Naive thymus-derived CD4-positive, alpha-beta T cell (primary cell): ENCODE measurements around the gene ZNF362. TPM values are rescaled to one million over a fixed set of nuclear protein-coding genes. Genes with fewer than 3 reads are reported as not detected.

Experiments used
- ATAC-seq: fragments of 150-1000 bp; cut with Tn5 transposase; 2 replicates; pipeline ENCODE4 v1.10.0; 2021; ENCODE audit warnings: mild to moderate bottlenecking, moderate library complexity
- CTCF ChIA-PET: fragments of 350-600 bp; sonication (Branson Sonifier 250); formaldehyde crosslinking; loops from one replicate; lab custom pipeline; 2021; ENCODE audit warnings: antibody characterized with exemption; lab: Charles Lee
- POLR2A ChIA-PET: fragments of 350-600 bp; sonication (Branson Sonifier 250); formaldehyde crosslinking; loops from one replicate; lab custom pipeline; 2021; ENCODE audit warnings: antibody characterized with exemption, inconsistent platforms; lab: Charles Lee
- DNase-seq, 9 donors: peaks; one replicate each; pipeline versions ENCODE4 v3.0.0 to v3.0.0-alpha.2; 2020 to 2022; ENCODE audit warnings: mixed read lengths in 1 of 9
- H3K27ac ChIP-seq: one replicate; pipeline ENCODE4 v1.7.0; 2013; ENCODE audit warnings: mild to moderate bottlenecking, low read depth, low read length, moderate library complexity
- H3K27me3 ChIP-seq, 2 donors: one replicate each; pipeline ENCODE4 v1.7.0; 2013; ENCODE audit warnings: low read length in 2 of 2, mild to moderate bottlenecking in 2 of 2, moderate library complexity in 2 of 2; ENCODE audit not compliant: control insufficient read depth in 2 of 2, insufficient read depth in 2 of 2
- H3K36me3 ChIP-seq, 3 experiments: 1 replicate in 2 of 3; 2 replicates in 1 of 3; pipeline ENCODE4 v1.7.0; 2013; ENCODE audit warnings: low read length in 3 of 3, mild to moderate bottlenecking in 3 of 3, moderate library complexity in 1 of 3; ENCODE audit not compliant: insufficient read depth in 3 of 3, control insufficient read depth in 2 of 3
- H3K4me1 ChIP-seq, 2 donors: one replicate each; pipeline ENCODE4 v1.7.0; 2013; ENCODE audit warnings: low read length in 2 of 2, mild to moderate bottlenecking in 2 of 2, moderate library complexity in 1 of 2; ENCODE audit not compliant: control insufficient read depth in 2 of 2, insufficient read depth in 2 of 2
- H3K4me3 ChIP-seq: 2 replicates; pipeline ENCODE4 v1.7.0; 2013; ENCODE audit warnings: mild to moderate bottlenecking, low read length
- H3K9me3 ChIP-seq, 3 experiments: 1 replicate in 2 of 3; 2 replicates in 1 of 3; pipeline ENCODE4 v1.7.0; 2013; ENCODE audit warnings: low read length in 3 of 3; ENCODE audit not compliant: control insufficient read depth in 2 of 3
- H3K27ac Mint-ChIP-seq, 9 donors: one replicate each; pipeline ENCODE4 v1.8.0; 2020 to 2022; ENCODE audit warnings: mixed read lengths in 9 of 9, mild to moderate bottlenecking in 8 of 9, moderate library complexity in 5 of 9, inconsistent platforms in 2 of 9
- H3K27me3 Mint-ChIP-seq, 5 donors: one replicate each; pipeline ENCODE4 v1.8.0; 2021 to 2022; ENCODE audit warnings: mixed read lengths in 5 of 5, mild to moderate bottlenecking in 1 of 5
- H3K36me3 Mint-ChIP-seq, 5 donors: one replicate each; pipeline ENCODE4 v1.8.0; 2020 to 2022; ENCODE audit warnings: mixed read lengths in 5 of 5, mild to moderate bottlenecking in 3 of 5, inconsistent platforms in 1 of 5
- H3K4me1 Mint-ChIP-seq, 7 donors: one replicate each; pipeline ENCODE4 v1.8.0; 2020 to 2022; ENCODE audit warnings: mixed read lengths in 7 of 7, mild to moderate bottlenecking in 3 of 7, inconsistent platforms in 1 of 7
- H3K4me3 Mint-ChIP-seq, 10 donors: one replicate each; pipeline ENCODE4 v1.8.0; 2020 to 2022; ENCODE audit warnings: mild to moderate bottlenecking in 10 of 10, mixed read lengths in 10 of 10, moderate library complexity in 6 of 10, inconsistent platforms in 2 of 10
- H3K9me3 Mint-ChIP-seq, 11 donors: one replicate each; pipeline ENCODE4 v1.8.0; 2020 to 2022; ENCODE audit warnings: mixed read lengths in 11 of 11, mild to moderate bottlenecking in 4 of 11, inconsistent platforms in 1 of 11, moderate library complexity in 1 of 11
- intact Hi-C, 2 donors: fragments of 100-400 bp; cut with micrococcal nuclease; formaldehyde crosslinking; loops; one replicate each; pipeline ENCODE4 v1.15.1; 2023
- polyA plus RNA-seq, 2 donors: library from polyadenylated mRNA; unstranded; fragments of 300-500 nt; fragmentation: Illumina TruSeq; gene quantifications; one replicate each; pipeline ENCODE4 v1.2.3, GENCODE V29; 2021
- total RNA-seq, 6 experiments: library from RNA in 5 of 6; stranded (reverse) in 5 of 6; gene quantifications; 1 replicate in 5 of 6; 2 replicates in 1 of 6; pipeline ENCODE4 v1.2.3 and lab custom pipeline; 2021 to 2026

ZNF362 gene
- total and polyA plus RNA-seq, 7 experiments from 2014 or later, result 17.2 to 30.5 (median 27.0) TPM

GRCh38 chr1:33268927-33269610 is 12.8 kb downstream of the ZNF362 start:
- Histone ChIP-seq H3K36me3 (peaks cover 0 to 10% (median 0%) of the 10 kb centered on the region in 3 experiments), H3K4me1 (peaks cover 0 to 17% of the 10 kb centered on the region in 2 donors), H3K9me3 (no peaks in the 10 kb centered on the region), H3K4me3 (no peak overlapping the region), H3K27ac (no peak overlapping the region), H3K27me3 (no peaks in the 10 kb centered on the region)
- peaks cover 21 to 64% (median 37%) of the 10 kb centered on the region in 7 donors for H3K4me1 Mint-ChIP-seq
- H3K27me3 Mint-ChIP-seq, result no peaks in the 10 kb centered on the region
- H3K9me3 Mint-ChIP-seq, result no peaks in the 10 kb centered on the region
- H3K4me3 Mint-ChIP-seq, result no peak overlapping the region
- H3K27ac Mint-ChIP-seq, result no peak overlapping the region
- intact Hi-C loops, result no loop called here
- peaks cover 0 to 12% (median 3%) of the 10 kb centered on the region in 5 donors for H3K36me3 Mint-ChIP-seq
- DNase-seq (no peak), ATAC-seq (no peak)
- CTCF ChIA-PET, result no interaction called here
- POLR2A ChIA-PET, result no interaction called here

- POLR2A ChIA-PET, result no interaction called here
- ATAC-seq, result no peak
Measured at GRCh38 chr1:33269621-33270020, 13.3 kb downstream of the ZNF362 start.

GRCh38 chr1:33270379-33270778 is 14.1 kb downstream of the ZNF362 start:
- Mint-ChIP-seq H3K4me1 (peaks cover 21 to 70% (median 42%) of the 10 kb centered on the region in 7 donors), H3K4me3 (no peak overlapping the region), H3K27ac (peak overlapping the region in 1 of 9 donors; percentile 56), H3K27me3 (no peaks in the 10 kb centered on the region), H3K36me3 (peaks cover 0 to 12% (median 3%) of the 10 kb centered on the region in 5 donors), H3K9me3 (no peaks in the 10 kb centered on the region)
- ChIA-PET CTCF (no interaction called here), POLR2A (no interaction called here)
- no peak overlapping the region for H3K4me3 ChIP-seq
- intact Hi-C loops, result no loop called here
- ATAC-seq, result no peak
- H3K27ac ChIP-seq, result no peak overlapping the region
- H3K27me3 ChIP-seq, result no peaks in the 10 kb centered on the region
- H3K9me3 ChIP-seq, result no peaks in the 10 kb centered on the region
- H3K36me3 ChIP-seq, result peaks cover 0 to 10% (median 0%) of the 10 kb centered on the region in 3 experiments
- peaks cover 0 to 23% of the 10 kb centered on the region in 2 donors for H3K4me1 ChIP-seq
- no peak for DNase-seq

More at GRCh38 chr1:33269621-33270020, 13.3 kb downstream of the ZNF362 start:
- Histone ChIP-seq H3K27me3 (no peaks in the 10 kb centered on the region), H3K9me3 (no peaks in the 10 kb centered on the region), H3K27ac (no peak overlapping the region), H3K36me3 (peaks cover 0 to 10% (median 0%) of the 10 kb centered on the region in 3 experiments), H3K4me3 (no peak overlapping the region), H3K4me1 (peaks cover 0 to 23% of the 10 kb centered on the region in 2 donors)
- Mint-ChIP-seq H3K27ac (no peak overlapping the region), H3K4me1 (peaks cover 21 to 70% (median 41%) of the 10 kb centered on the region in 7 donors), H3K9me3 (no peaks in the 10 kb centered on the region), H3K4me3 (no peak overlapping the region), H3K36me3 (peaks cover 0 to 12% (median 3%) of the 10 kb centered on the region in 5 donors), H3K27me3 (no peaks in the 10 kb centered on the region)
- intact Hi-C loops, result no loop called here
- no peak for DNase-seq
- CTCF ChIA-PET, result no interaction called here

- H3K9me3 Mint-ChIP-seq, result no peaks in the 10 kb centered on the region
- POLR2A ChIA-PET, result no interaction called here
Measured at GRCh38 chr1:33270808-33271465, 14.6 kb downstream of the ZNF362 start.

GRCh38 chr1:33271666-33272505 is 15.6 kb downstream of the ZNF362 start:
- DNase-seq, result no peak
- Histone ChIP-seq H3K4me1 (peaks cover 0 to 23% of the 10 kb centered on the region in 2 donors), H3K9me3 (no peaks in the 10 kb centered on the region), H3K27me3 (no peaks in the 10 kb centered on the region), H3K4me3 (no peak overlapping the region), H3K27ac (no peak overlapping the region), H3K36me3 (peaks cover 0 to 20% (median 0%) of the 10 kb centered on the region in 3 experiments)
- intact Hi-C loops, result no loop called here
- peaks cover 21 to 66% (median 42%) of the 10 kb centered on the region in 7 donors for H3K4me1 Mint-ChIP-seq
- no peaks in the 10 kb centered on the region for H3K9me3 Mint-ChIP-seq
- ChIA-PET CTCF (interaction anchor here (1.0 kb wide), 1 partner anchor 26 kb away, joined by 3 read pairs; no protein-coding TSS in a partner anchor), POLR2A (no interaction called here)
- peaks cover 0 to 15% (median 5%) of the 10 kb centered on the region in 5 donors for H3K36me3 Mint-ChIP-seq
- H3K27ac Mint-ChIP-seq, result peak overlapping the region in 2 of 9 donors; percentile 16 to 61
- no peaks in the 10 kb centered on the region for H3K27me3 Mint-ChIP-seq
- ATAC-seq, result no peak
- no peak overlapping the region for H3K4me3 Mint-ChIP-seq

More at GRCh38 chr1:33270808-33271465, 14.6 kb downstream of the ZNF362 start:
- Mint-ChIP-seq H3K4me1 (peaks cover 21 to 66% (median 42%) of the 10 kb centered on the region in 7 donors), H3K4me3 (no peak overlapping the region), H3K36me3 (peaks cover 0 to 12% (median 3%) of the 10 kb centered on the region in 5 donors), H3K27ac (peak overlapping the region in 2 of 9 donors; percentile 16 to 56), H3K27me3 (no peaks in the 10 kb centered on the region)
- ATAC-seq (no peak), DNase-seq (no peak)
- Histone ChIP-seq H3K9me3 (no peaks in the 10 kb centered on the region), H3K4me3 (no peak overlapping the region), H3K27me3 (no peaks in the 10 kb centered on the region), H3K27ac (no peak overlapping the region), H3K4me1 (peaks cover 0 to 23% of the 10 kb centered on the region in 2 donors), H3K36me3 (peaks cover 0 to 12% (median 0%) of the 10 kb centered on the region in 3 experiments)
- intact Hi-C loops, result no loop called here
- CTCF ChIA-PET, result no interaction called here

- Mint-ChIP-seq H3K4me1 (peaks cover 21 to 61% (median 39%) of the 10 kb centered on the region in 7 donors), H3K36me3 (peaks cover 0 to 15% (median 4%) of the 10 kb centered on the region in 5 donors), H3K4me3 (no peak overlapping the region), H3K27ac (peak overlapping the region in 8 of 9 donors; percentile 15 to 87 (median 64)), H3K27me3 (no peaks in the 10 kb centered on the region), H3K9me3 (no peaks in the 10 kb centered on the region)
- H3K27me3 ChIP-seq, result no peaks in the 10 kb centered on the region
- no peak overlapping the region for H3K4me3 ChIP-seq
- ATAC-seq (no peak), DNase-seq (no peak)
- peaks cover 0 to 23% of the 10 kb centered on the region in 2 donors for H3K4me1 ChIP-seq
- CTCF ChIA-PET, result interaction anchor here (1.0 kb wide), 1 partner anchor 26 kb away, joined by 3 read pairs; no protein-coding TSS in a partner anchor
- H3K9me3 ChIP-seq, result no peaks in the 10 kb centered on the region
- no peak overlapping the region for H3K27ac ChIP-seq
- POLR2A ChIA-PET, result no interaction called here
- peaks cover 0 to 26% (median 0%) of the 10 kb centered on the region in 3 experiments for H3K36me3 ChIP-seq
- intact Hi-C loops, result no loop called here
Measured at GRCh38 chr1:33272509-33272908, 16.2 kb downstream of the ZNF362 start.
